IMR-90 (cell line): Measurements from ENCODE around the gene PCDHGA12. TPM values are rescaled to one million over a fixed set of nuclear protein-coding genes. Genes with fewer than 3 reads are reported as not detected.

ENCODE experiments used
- ATAC-seq: fragments of 200-7000 bp; cut with Tn5 transposase; 2 replicates; pipeline ENCODE4 v1.9.1; 2020; ENCODE audit warnings: low read depth, mild to moderate bottlenecking, moderate library complexity
- BruUV-seq: library from RNA; stranded (reverse); fragments of 400-500 nt; replicated peaks from 2 replicates; lab custom pipeline; 2021; lab: Mats Ljungman, UMichigan
- CTCF ChIA-PET: fragments of 300-600 bp; formaldehyde crosslinking; extraction: SDS; loops from one replicate; lab custom pipeline; 2021; ENCODE audit warnings: antibody characterized with exemption; lab: Yijun Ruan, JAX
- POLR2A ChIA-PET: fragments of 300-600 bp; sonication (Branson Sonifier 250); formaldehyde crosslinking; loops from one replicate; lab custom pipeline; 2022; ENCODE audit warnings: antibody characterized with exemption; ENCODE audit not compliant: unreplicated experiment; lab: Charles Lee
- DNase-seq: peaks from one replicate; pipeline ENCODE4 v3.0.0; 2013
- H2AFZ ChIP-seq: replicated peaks from 2 replicates; pipeline ENCODE3; 2013; ENCODE audit warnings: low read length, mild to moderate bottlenecking; ENCODE audit not compliant: poor library complexity
- H2AK5ac ChIP-seq: 2 replicates; pipeline ENCODE4 v1.6.1; 2013; ENCODE audit warnings: low read depth, low read length, inconsistent platforms
- H2AK9ac ChIP-seq: replicated peaks from 2 replicates; pipeline ENCODE3; 2013; ENCODE audit warnings: mild to moderate bottlenecking, low read depth, low read length, moderate library complexity; ENCODE audit not compliant: poor library complexity
- H2BK120ac ChIP-seq: 2 replicates; pipeline ENCODE4 v1.6.1; 2013; ENCODE audit warnings: low read depth, low read length, inconsistent platforms
- H2BK15ac ChIP-seq: 3 replicates; pipeline ENCODE4 v1.6.1; 2013; ENCODE audit warnings: low read depth, low read length, inconsistent platforms
- H2BK20ac ChIP-seq: 2 replicates; pipeline ENCODE4 v1.6.1; 2013; ENCODE audit warnings: low read depth, mild to moderate bottlenecking, inconsistent platforms, low read length, moderate library complexity
- H2BK5ac ChIP-seq: 2 replicates; pipeline ENCODE4 v1.6.1; 2013; ENCODE audit warnings: mild to moderate bottlenecking, low read depth, low read length, inconsistent platforms; ENCODE audit not compliant: poor library complexity, severe bottlenecking
- H3K14ac ChIP-seq: replicated peaks from 2 replicates; pipeline ENCODE4 v1.6.1; 2013; ENCODE audit warnings: low read depth, low read length, inconsistent platforms
- H3K18ac ChIP-seq: 2 replicates; pipeline ENCODE4 v1.6.1; 2013; ENCODE audit warnings: low read depth, low read length, control low read depth
- H3K23ac ChIP-seq: 2 replicates; pipeline ENCODE4 v1.6.1; 2013; ENCODE audit warnings: low read depth, low read length, inconsistent platforms
- H3K27ac ChIP-seq: 2 replicates; pipeline ENCODE4 v1.5.1; 2013; ENCODE audit warnings: mild to moderate bottlenecking, control low read depth, low read length; ENCODE audit not compliant: insufficient read depth
- H3K27me3 ChIP-seq: 2 replicates; pipeline ENCODE4 v1.6.1; 2013; ENCODE audit warnings: low read length; ENCODE audit not compliant: control insufficient read depth, insufficient read depth
- H3K36me3 ChIP-seq: 2 replicates; pipeline ENCODE4 v1.6.1; 2013; ENCODE audit warnings: low read length, mixed read lengths; ENCODE audit not compliant: control insufficient read depth, insufficient read depth
- H3K4ac ChIP-seq: 2 replicates; pipeline ENCODE4 v1.6.1; 2013; ENCODE audit warnings: low read depth, low read length, inconsistent platforms
- H3K4me1 ChIP-seq: 2 replicates; pipeline ENCODE4 v1.6.1; 2013; ENCODE audit warnings: low read length, mixed read lengths; ENCODE audit not compliant: control insufficient read depth, insufficient read depth
- H3K4me2 ChIP-seq: 2 replicates; pipeline ENCODE4 v1.6.1; 2013; ENCODE audit warnings: low read depth, mild to moderate bottlenecking, control low read depth, low read length, moderate library complexity
- H3K4me3 ChIP-seq: 2 replicates; pipeline ENCODE4 v1.5.1; 2013; ENCODE audit warnings: low read depth, mild to moderate bottlenecking, control low read depth, low read length, moderate library complexity; ENCODE audit not compliant: insufficient read depth
- H3K56ac ChIP-seq: 2 replicates; pipeline ENCODE4 v1.6.1; 2013; ENCODE audit warnings: low read length, inconsistent platforms; ENCODE audit not compliant: insufficient read depth; ENCODE audit errors: extremely low read depth
- H3K79me1 ChIP-seq, 2 experiments: 2 replicates each; pipeline ENCODE4 v1.6.1; 2013; ENCODE audit warnings: low read length in 2 of 2, inconsistent platforms in 1 of 2, low read depth in 1 of 2
- H3K9ac ChIP-seq: 2 replicates; pipeline ENCODE4 v1.6.1; 2013; ENCODE audit warnings: low read depth, low read length, control low read depth
- H3K9me1 ChIP-seq: 2 replicates; pipeline ENCODE4 v1.6.1; 2013; ENCODE audit warnings: low read length, inconsistent platforms; ENCODE audit not compliant: insufficient read depth
- H3K9me3 ChIP-seq: 2 replicates; pipeline ENCODE4 v1.6.1; 2013; ENCODE audit warnings: low read length; ENCODE audit not compliant: control insufficient read depth, insufficient read depth
- H4K20me1 ChIP-seq: 2 replicates; pipeline ENCODE4 v1.6.1; 2013; ENCODE audit warnings: low read length, inconsistent platforms; ENCODE audit not compliant: insufficient read depth
- H4K5ac ChIP-seq: 2 replicates; pipeline ENCODE4 v1.6.1; 2013; ENCODE audit warnings: mild to moderate bottlenecking, low read depth, low read length, control low read depth
- H4K8ac ChIP-seq, 2 experiments: 2 replicates each; pipeline ENCODE4 v1.6.1; 2013; ENCODE audit warnings: low read depth in 2 of 2, low read length in 2 of 2, control low read depth in 1 of 2, inconsistent platforms in 1 of 2
- H4K91ac ChIP-seq: 2 replicates; pipeline ENCODE4 v1.6.1; 2013; ENCODE audit warnings: low read depth, low read length, inconsistent platforms; ENCODE audit not compliant: insufficient read depth
- BHLHE40 ChIP-seq: fragments of 150-350 bp; IDR thresholded peaks from 2 replicates; pipeline ENCODE4 v1.6.1; 2016; ENCODE audit warnings: mild to moderate bottlenecking, low read depth, low read length
- MAZ ChIP-seq: IDR thresholded peaks from 2 replicates; pipeline ENCODE4 v1.6.1; 2012; ENCODE audit warnings: low read depth, mild to moderate bottlenecking, low read length, improper control_type of control experiment, moderate library complexity, borderline replicate concordance
- POLR2A ChIP-seq: IDR thresholded peaks from 2 replicates; pipeline ENCODE4 v1.6.1; 2012; ENCODE audit warnings: mild to moderate bottlenecking, low read depth, low read length
- WGBS, 2 experiments: methylation state at CpG; one replicate each; pipeline versions ENCODE4 v1.1.5 to v1.1.7; 2013; ENCODE audit warnings: missing lambda C conversion rate in 2 of 2; ENCODE audit not compliant: insufficient read length in 1 of 2; ENCODE audit errors: extremely low coverage in 2 of 2; 5-methylcytosine and 5-hydroxymethylcytosine counted together
- dilution Hi-C: fragments of 300-500 bp; cut with HindIII; formaldehyde crosslinking; loops from one replicate; pipeline ENCODE4 v1.14.3; 2018; ENCODE audit warnings: low sequenced_read_pairs; ENCODE audit not compliant: unreplicated experiment
- in situ Hi-C: fragments of 300-500 bp; cut with MboI; formaldehyde crosslinking; loops from 3 replicates; pipeline ENCODE4 v1.14.3; 2019; ENCODE audit warnings: low sequenced_read_pairs, inconsistent platforms, mixed read lengths
- intact Hi-C: fragments of 100-400 bp; cut with micrococcal nuclease; formaldehyde crosslinking; loops from 2 replicates; pipeline ENCODE4 v1.10.0; 2022
- polyA plus RNA-seq, 3 experiments: library from polyadenylated mRNA; depleted of rRNA; stranded (reverse); fragments of >200 nt; gene quantifications; 2 replicates each; pipeline ENCODE4 v1.2.3, GENCODE V29; 2012; ENCODE audit warnings: low replicate concordance in 1 of 3
- total RNA-seq: library from RNA; depleted of rRNA; stranded (reverse); fragments of >200 nt; gene quantifications from 2 replicates; pipeline ENCODE4 v1.2.3, GENCODE V29; 2012

The PCDHGA12 gene
- total and polyA plus RNA-seq, 2 of the 4 experiments (the other 2 are of a cell fraction): 7.9 to 8.8 TPM

- Histone ChIP-seq H3K27me3 (no peaks in the 10 kb centered on the region), H3K18ac (no peak overlapping the region), H3K79me1 (peaks cover 28 to 33% of the 10 kb centered on the region in 2 experiments), H4K5ac (no peak overlapping the region), H2BK5ac (no peak overlapping the region), H2AFZ (no peak overlapping the region), H3K4me2 (no peak overlapping the region), H3K27ac (no peak overlapping the region), H3K36me3 (peaks cover 11% of the 10 kb centered on the region), H2AK9ac (no peak overlapping the region), H2BK15ac (no peak overlapping the region), H3K23ac (no peak overlapping the region), H4K20me1 (no peaks in the 10 kb centered on the region), H3K14ac (no peak overlapping the region), H3K4ac (no peak overlapping the region), H3K9ac (no peak overlapping the region), H4K8ac (no peak overlapping the region), H3K56ac (no peak overlapping the region), H4K91ac (no peak overlapping the region), H2AK5ac (no peak overlapping the region), H2BK120ac (no peak overlapping the region), H3K9me3 (peaks cover 10% of the 10 kb centered on the region; the same call in 1 of the 2 replicates), H3K9me1 (no peaks in the 10 kb centered on the region), H3K4me1 (peaks cover 2% of the 10 kb centered on the region; the same call in 1 of the 2 replicates), H3K4me3 (no peak overlapping the region), H2BK20ac (no peak overlapping the region)
- DNase-seq: no peak
- ATAC-seq: no peak
- BruUV-seq: no TSS peak
- in situ Hi-C loops: no loop called here
- 93% methylated on average over 3 of the region's 9 CpGs; no CpG with 5 or more reads in 1 of the 2 experiments for WGBS, 2 experiments
- ChIA-PET POLR2A (no interaction called here), CTCF (interaction anchor here (0.8 kb wide), 1 partner anchor 10 kb away, joined by 3 read pairs; the partner anchor contains the start of gene PCDHGA12)
- dilution Hi-C loops: no loop called here
- no peak for TF ChIP-seq MAZ
- no peak for TF ChIP-seq POLR2A
- TF ChIP-seq BHLHE40: no peak
- intact Hi-C loops: no loop called here
Measured at GRCh38 chr5:141440341-141440740, 10.0 kb downstream of the PCDHGA12 start.
